GM18867 (cell line): Measurements from ENCODE around the gene IGSF21.

Experiments
- ATAC-seq: cut with Tn5 transposase; IDR thresholded peaks from one replicate; pipeline ENCODE4 v1.9.1; 2021; ENCODE audit warnings: mild to moderate bottlenecking, moderate library complexity; ENCODE audit not compliant: unreplicated experiment

The IGSF21 gene

GRCh38 chr1:18290740-18291412 lies 183.3 kb downstream of the IGSF21 start:
- no peak for ATAC-seq

- no peak for ATAC-seq
Measured at GRCh38 chr1:18292531-18292930, 184.9 kb downstream of the IGSF21 start.

GRCh38 chr1:18293291-18293690 lies 185.7 kb downstream of the IGSF21 start:
- ATAC-seq, result no peak

- no peak for ATAC-seq
Measured at GRCh38 chr1:18294437-18295176, 187.0 kb downstream of the IGSF21 start.

- no peak for ATAC-seq
Measured at GRCh38 chr1:18297896-18298648, 190.5 kb downstream of the IGSF21 start.

- no peak for ATAC-seq
Measured at GRCh38 chr1:18299441-18300338, 192.1 kb downstream of the IGSF21 start.

GRCh38 chr1:18300376-18300775 lies 192.8 kb downstream of the IGSF21 start:
- no peak for ATAC-seq

GRCh38 chr1:18302788-18303413 lies 195.3 kb downstream of the IGSF21 start:
- no peak for ATAC-seq

GRCh38 chr1:18304151-18304869 lies 196.7 kb downstream of the IGSF21 start:
- no peak for ATAC-seq

GRCh38 chr1:18305182-18305795 lies 197.7 kb downstream of the IGSF21 start:
- no peak for ATAC-seq

GRCh38 chr1:18307329-18307898 lies 199.8 kb downstream of the IGSF21 start:
- no peak for ATAC-seq

GRCh38 chr1:18309552-18310155 lies 202.1 kb downstream of the IGSF21 start:
- ATAC-seq, result no peak

- ATAC-seq, result no peak
Measured at GRCh38 chr1:18312961-18313360, 205.4 kb downstream of the IGSF21 start.

- no peak for ATAC-seq
Measured at GRCh38 chr1:18313523-18313922, 205.9 kb downstream of the IGSF21 start.

GRCh38 chr1:18314399-18314798 lies 206.8 kb downstream of the IGSF21 start:
- no peak for ATAC-seq

- no peak for ATAC-seq
Measured at GRCh38 chr1:18315449-18315848, 207.9 kb downstream of the IGSF21 start.

GRCh38 chr1:18316764-18317163 lies 209.2 kb downstream of the IGSF21 start:
- no peak for ATAC-seq

GRCh38 chr1:18319099-18319498 lies 211.5 kb downstream of the IGSF21 start:
- ATAC-seq, result no peak
